Endothelial cell (in vitro differentiated cells): ENCODE results near the gene LARGE1. TPM values are rescaled to one million over a fixed set of nuclear protein-coding genes. Genes with fewer than 3 reads are reported as not detected.

ENCODE experiments used
- DNase-seq: peaks from one replicate; pipeline ENCODE4 v3.0.0; 2021; ENCODE audit warnings: low spot score
- H3K27ac Mint-ChIP-seq: one replicate; pipeline ENCODE4 v1.8.0; 2021; ENCODE audit warnings: mixed read lengths, inconsistent platforms; ENCODE audit not compliant: unreplicated experiment
- H3K27me3 Mint-ChIP-seq: one replicate; pipeline ENCODE4 v1.8.0; 2021; ENCODE audit warnings: mild to moderate bottlenecking, moderate library complexity, mixed read lengths, inconsistent platforms; ENCODE audit not compliant: unreplicated experiment
- H3K36me3 Mint-ChIP-seq: one replicate; pipeline ENCODE4 v1.8.0; 2021; ENCODE audit warnings: mild to moderate bottlenecking, low read depth, mixed read lengths, inconsistent platforms; ENCODE audit not compliant: unreplicated experiment
- H3K4me1 Mint-ChIP-seq: one replicate; pipeline ENCODE4 v1.8.0; 2021; ENCODE audit warnings: mild to moderate bottlenecking, mixed read lengths, inconsistent platforms; ENCODE audit not compliant: unreplicated experiment
- H3K4me3 Mint-ChIP-seq: one replicate; pipeline ENCODE4 v1.8.0; 2021; ENCODE audit warnings: mild to moderate bottlenecking, mixed read lengths, inconsistent platforms; ENCODE audit not compliant: unreplicated experiment
- H3K9me3 Mint-ChIP-seq: one replicate; pipeline ENCODE4 v1.8.0; 2021; ENCODE audit warnings: mixed read lengths, inconsistent platforms; ENCODE audit not compliant: unreplicated experiment
- CTCF ChIP-seq: fragments of 200-600 bp; sonication (generic); IDR thresholded peaks from one replicate; pipeline ENCODE4 v1.5.0; 2021; ENCODE audit warnings: antibody characterized with exemption; ENCODE audit not compliant: unreplicated experiment
- total RNA-seq: library from RNA; stranded (reverse); fragmentation: NEBNext Ultra II Directional; extraction: Animal tissue kit (Norgen Biotek cat#: 25700); gene quantifications from one replicate; pipeline ENCODE4 v1.2.1, GENCODE V29; 2021; ENCODE audit not compliant: unreplicated experiment

LARGE1 gene
- total RNA-seq, 1 donor from 2014 or later = 25.4 TPM

- DNase-seq = no peak
- Mint-ChIP-seq H3K27ac (no peak overlapping the region), H3K36me3 (no peaks in the 10 kb centered on the region)
These were observed 479.5 kb downstream of the LARGE1 start for GRCh38 chr22:33440756-33441155.

GRCh38 chr22:33438273-33438672 is 482.0 kb downstream of the LARGE1 start:
- no peaks in the 10 kb centered on the region for H3K4me1 Mint-ChIP-seq
- no peak for DNase-seq

More at GRCh38 chr22:33440756-33441155, 479.5 kb downstream of the LARGE1 start:
- Mint-ChIP-seq H3K27me3 (no peaks in the 10 kb centered on the region), H3K9me3 (no peaks in the 10 kb centered on the region), H3K4me1 (peaks cover 3% of the 10 kb centered on the region), H3K4me3 (no peak overlapping the region)
- TF ChIP-seq CTCF = no peak

GRCh38 chr22:33431300-33431699 is 489.0 kb downstream of the LARGE1 start:
- no peak for DNase-seq
- H3K36me3 Mint-ChIP-seq = peaks cover 5% of the 10 kb centered on the region
- peaks cover 2% of the 10 kb centered on the region for H3K27me3 Mint-ChIP-seq
- H3K4me1 Mint-ChIP-seq = no peaks in the 10 kb centered on the region
- H3K4me3 Mint-ChIP-seq = no peak overlapping the region
- H3K27ac Mint-ChIP-seq = no peak overlapping the region
- no peak for TF ChIP-seq CTCF
- no peaks in the 10 kb centered on the region for H3K9me3 Mint-ChIP-seq

More at GRCh38 chr22:33438273-33438672, 482.0 kb downstream of the LARGE1 start:
- Mint-ChIP-seq H3K9me3 (no peaks in the 10 kb centered on the region), H3K4me3 (no peak overlapping the region), H3K27ac (no peak overlapping the region), H3K36me3 (no peaks in the 10 kb centered on the region), H3K27me3 (no peaks in the 10 kb centered on the region)
- no peak for TF ChIP-seq CTCF

GRCh38 chr22:33429281-33429680 is 491.0 kb downstream of the LARGE1 start:
- Mint-ChIP-seq H3K4me1 (no peaks in the 10 kb centered on the region), H3K27ac (no peak overlapping the region), H3K9me3 (no peaks in the 10 kb centered on the region), H3K27me3 (peaks cover 2% of the 10 kb centered on the region), H3K4me3 (no peak overlapping the region), H3K36me3 (peaks cover 5% of the 10 kb centered on the region)
- DNase-seq = no peak
- TF ChIP-seq CTCF = no peak

- H3K4me3 Mint-ChIP-seq = no peak overlapping the region
- H3K4me1 Mint-ChIP-seq = no peaks in the 10 kb centered on the region
- peaks cover 2% of the 10 kb centered on the region for H3K27me3 Mint-ChIP-seq
- no peak for DNase-seq
- no peaks in the 10 kb centered on the region for H3K9me3 Mint-ChIP-seq
- no peak overlapping the region for H3K27ac Mint-ChIP-seq
- peaks cover 5% of the 10 kb centered on the region for H3K36me3 Mint-ChIP-seq
- no peak for TF ChIP-seq CTCF
These were observed 492.8 kb downstream of the LARGE1 start for GRCh38 chr22:33427461-33427860.
